HG03439 (cell line): Measurements from ENCODE around the gene SMIM21.

Experiments
- ATAC-seq: cut with Tn5 transposase; IDR thresholded peaks from one replicate; pipeline ENCODE4 v1.9.1; 2021; ENCODE audit warnings: mild to moderate bottlenecking, moderate library complexity; ENCODE audit not compliant: unreplicated experiment

Gene SMIM21

DNA sequence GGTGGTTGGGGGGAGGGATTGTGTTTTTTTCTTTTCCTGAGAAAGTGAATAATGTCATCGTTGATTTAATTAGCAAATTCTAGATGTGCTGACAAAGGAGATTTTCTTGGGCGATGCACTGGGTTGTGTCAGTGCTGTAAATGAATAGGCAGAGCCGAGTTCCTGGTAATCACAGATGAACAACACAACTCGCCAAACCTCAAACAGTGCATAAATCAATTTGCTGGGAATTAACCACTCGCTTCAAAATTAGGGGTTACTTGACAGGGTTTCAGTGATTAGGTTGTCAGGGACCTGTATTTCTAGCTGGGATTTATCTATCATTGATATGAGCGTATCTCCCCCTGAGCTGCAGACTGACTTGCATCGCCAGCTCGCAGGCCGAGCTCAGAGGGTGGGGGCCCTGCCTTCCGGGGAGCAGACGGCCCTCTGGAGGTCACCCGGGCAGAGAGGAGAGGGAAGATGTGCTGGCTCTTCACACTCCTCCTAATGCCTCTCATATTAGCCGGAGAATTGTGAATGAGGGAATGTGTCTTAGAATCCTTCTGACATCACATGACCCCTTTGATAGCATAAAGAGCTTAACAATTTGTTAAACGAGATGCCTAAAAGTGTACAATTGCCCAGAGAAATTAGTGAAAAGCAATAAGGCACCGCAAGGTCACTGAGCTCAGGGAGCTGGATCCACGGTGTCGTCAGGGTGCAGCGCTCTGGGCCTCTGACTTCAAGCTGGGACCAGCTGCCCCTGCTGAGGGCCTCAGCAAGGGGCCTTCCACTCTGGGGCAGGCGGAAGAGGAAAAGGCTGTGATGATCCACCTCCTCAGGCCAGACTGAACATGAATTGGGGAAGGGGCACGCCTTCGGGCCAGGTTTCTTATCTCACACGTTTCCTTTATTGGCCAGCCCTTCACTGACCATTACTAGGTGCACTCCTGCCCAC lies 48.9 kb downstream of the SMIM21 start:
- no peak for ATAC-seq

DNA sequence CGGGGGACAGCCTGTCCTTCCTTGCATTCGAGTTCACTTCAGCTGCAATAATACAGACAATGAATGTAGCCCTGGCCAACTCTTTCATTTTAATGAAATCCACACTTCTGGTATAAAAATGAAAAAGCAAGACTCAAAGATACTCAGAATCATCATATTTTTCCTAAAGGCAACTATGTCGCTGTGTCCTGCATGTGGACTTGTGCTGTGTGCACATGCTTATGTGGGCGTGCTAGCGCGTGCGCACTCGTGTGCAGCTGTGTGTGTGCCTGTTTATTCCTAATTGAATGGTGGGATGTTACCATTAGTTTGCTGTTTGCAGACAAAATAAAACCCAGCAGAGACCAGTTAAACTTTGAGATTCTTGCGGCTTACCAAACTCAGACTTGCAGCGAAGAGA lies 49.6 kb downstream of the SMIM21 start:
- no peak for ATAC-seq

DNA sequence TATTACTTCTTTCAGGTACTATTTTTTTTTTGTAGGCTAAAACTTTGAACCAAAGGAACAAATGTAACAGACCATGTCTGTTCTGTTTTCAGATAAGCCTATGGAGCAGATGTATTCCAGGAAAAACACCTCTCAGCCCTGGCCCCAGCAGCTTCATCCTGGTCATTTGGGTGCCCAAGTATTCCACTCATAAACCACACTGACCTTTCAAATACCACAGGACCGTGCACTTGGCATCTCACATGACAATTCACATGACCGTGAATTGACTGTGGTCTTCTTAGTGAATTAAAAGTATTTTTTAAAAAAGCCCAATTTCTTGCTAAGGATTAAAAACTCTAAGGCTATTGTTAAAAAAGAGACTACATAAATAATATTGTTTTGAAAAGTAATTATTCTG lies 50.2 kb downstream of the SMIM21 start:
- no peak for ATAC-seq

DNA sequence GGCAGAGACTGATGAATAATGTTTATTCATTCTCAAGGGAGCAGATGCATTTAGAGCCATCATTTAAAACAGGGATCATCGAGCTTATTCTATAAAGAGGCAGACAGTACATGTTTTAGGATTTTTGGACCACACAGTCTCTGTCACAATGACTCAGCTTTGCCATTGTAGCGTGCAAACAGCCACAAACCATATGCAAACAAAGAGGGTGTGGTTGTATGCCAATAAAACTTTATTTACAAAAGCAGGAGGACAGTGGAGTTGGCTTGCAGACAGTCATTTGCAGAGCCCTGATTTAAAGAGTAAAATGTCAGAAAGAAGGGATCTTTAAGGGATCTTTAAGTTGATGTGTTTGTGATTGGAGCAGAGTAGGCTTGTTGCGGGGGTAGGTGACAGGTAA lies 51.5 kb downstream of the SMIM21 start:
- no peak for ATAC-seq

DNA sequence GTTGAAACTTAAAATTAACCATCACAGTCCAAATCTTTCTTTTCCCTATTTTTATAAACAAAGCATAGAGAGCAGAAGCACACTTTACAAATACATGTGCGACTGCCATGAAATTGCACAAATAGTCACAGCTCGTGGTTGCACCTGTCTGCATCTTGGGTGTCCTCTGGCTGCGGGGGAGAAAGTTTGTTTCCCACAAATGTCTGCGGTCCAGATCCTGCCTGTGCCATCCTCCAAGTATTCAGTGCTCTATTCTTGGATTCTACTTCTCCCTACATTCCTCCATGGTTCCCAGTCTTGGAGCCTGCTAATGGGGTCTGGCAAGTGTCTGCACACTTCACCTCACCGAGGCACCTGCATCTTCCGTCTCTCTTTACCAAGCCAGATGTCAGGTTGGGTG lies 52.2 kb downstream of the SMIM21 start:
- ATAC-seq: no peak

DNA sequence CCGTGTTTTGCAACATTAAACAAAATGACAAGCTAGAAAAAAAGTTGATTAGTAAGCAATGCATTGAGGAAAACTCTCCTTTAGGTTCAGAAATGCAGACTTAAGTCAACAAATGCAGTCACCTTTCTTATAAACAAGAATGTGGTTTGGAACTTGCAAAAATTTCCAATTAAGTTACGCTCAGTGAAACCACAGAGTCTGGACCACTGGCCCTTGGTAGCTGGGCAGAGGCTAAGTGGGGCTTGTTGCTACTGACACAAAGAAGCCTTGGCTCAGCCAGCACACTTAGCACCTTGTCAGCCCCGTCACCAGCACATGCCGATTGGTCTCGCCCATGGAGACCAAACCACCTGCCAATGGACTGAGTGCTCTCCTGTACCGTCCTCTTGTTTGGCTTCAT lies 53.0 kb downstream of the SMIM21 start:
- no peak for ATAC-seq

DNA sequence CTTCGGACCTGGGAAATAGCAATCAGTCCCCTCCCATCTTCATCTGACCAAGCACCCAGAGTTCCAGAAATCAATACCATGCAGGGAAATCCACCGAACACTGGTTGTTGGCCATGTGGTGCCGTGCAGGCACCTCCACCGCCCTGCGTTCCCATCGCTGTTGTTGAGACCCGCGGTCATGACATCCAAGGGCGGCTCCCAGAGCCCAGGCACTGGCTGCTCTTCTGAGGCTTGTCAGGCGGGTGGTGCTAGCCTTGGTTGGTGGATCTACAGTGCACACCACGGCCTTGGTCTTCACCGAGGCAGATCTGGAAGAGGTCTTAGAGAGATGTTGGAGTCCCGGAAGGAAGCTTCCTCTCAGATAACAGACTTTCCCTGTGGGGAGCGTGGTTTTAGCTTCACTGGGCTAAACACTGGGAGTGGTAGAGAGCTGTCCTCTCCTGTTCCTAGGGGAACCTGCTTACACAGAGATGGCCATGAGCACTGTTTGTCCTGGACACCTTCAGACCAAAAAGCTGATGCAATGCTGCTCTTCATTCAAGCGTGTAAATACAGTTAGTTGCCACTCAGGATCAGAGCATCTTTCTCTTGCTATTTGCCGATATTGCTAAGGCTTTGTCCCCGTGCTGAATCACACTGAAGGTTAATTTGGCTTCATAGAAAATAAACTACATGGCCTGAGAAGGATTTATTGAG lies 58.3 kb downstream of the SMIM21 start:
- ATAC-seq: no peak

DNA sequence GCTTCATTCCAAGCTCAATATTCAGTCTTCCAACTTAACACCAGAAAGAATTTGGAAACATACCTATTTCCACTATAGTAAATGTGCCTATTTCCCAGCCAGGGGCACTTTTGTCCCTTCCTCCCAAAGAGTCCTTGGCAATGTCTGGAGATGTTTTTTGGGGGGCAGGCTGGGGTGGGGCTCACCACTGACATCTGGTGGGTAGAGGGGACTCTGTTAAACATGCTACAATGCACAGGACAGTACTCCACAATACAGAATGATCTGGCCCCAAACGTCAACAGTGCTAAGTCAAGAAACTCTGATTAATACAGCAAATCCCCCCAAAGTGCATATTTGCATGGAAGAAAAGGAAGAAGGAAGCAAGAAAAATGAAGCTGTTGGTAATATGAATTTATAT lies 61.7 kb downstream of the SMIM21 start:
- ATAC-seq: no peak

DNA sequence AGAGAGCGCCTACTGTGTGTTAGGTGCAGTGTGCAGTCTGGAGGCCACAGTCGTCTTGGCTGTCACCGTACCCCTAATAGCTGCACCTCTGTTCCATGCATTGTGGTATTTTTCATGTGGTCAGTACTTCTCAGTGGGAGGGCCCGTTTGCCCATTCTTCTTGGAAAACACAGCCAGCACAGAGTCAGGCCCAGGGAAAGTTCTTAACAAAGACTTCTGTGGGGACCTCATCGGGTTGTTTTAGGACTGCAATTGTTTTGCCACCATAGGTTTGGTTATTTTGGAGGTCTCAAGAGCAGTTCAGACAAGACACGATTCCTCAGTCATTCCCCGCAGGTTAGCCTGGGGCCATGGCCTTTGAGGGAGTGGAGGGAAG lies 62.3 kb downstream of the SMIM21 start:
- ATAC-seq: no peak

DNA sequence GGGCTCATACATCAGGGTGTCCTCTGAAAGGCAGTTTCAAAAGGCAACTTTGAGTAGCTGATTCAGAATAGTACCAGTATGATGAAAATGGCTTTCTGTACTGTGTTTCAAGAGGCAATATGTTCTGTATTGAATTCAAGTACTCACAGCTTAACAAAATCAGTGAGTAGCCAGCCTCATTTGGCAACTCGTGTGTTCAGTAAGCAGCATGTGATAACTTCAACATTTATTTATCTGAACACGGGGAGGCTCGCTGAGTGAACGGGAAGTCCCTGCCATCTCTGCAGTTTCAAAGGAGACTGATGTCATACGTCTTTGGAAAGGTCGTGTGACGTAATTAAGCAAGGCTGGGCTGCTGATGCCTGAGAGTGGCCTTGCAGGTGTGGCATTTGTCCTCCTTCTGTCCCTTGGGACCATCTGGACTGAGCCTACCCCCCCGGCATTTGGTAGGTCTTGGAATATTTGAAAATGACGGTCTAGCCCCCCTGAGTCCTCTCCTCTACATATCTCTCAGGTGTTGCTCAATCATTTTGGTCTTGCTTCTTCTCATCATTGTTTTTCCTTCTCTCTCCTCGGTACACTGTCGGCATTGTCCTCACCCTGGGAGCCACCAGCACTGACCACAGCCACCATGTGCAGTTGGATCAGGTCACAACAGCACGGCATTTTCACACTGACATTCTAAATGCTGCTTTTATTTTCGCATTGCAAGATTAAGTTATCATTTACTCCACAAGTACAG lies 62.8 kb downstream of the SMIM21 start:
- ATAC-seq: no peak

DNA sequence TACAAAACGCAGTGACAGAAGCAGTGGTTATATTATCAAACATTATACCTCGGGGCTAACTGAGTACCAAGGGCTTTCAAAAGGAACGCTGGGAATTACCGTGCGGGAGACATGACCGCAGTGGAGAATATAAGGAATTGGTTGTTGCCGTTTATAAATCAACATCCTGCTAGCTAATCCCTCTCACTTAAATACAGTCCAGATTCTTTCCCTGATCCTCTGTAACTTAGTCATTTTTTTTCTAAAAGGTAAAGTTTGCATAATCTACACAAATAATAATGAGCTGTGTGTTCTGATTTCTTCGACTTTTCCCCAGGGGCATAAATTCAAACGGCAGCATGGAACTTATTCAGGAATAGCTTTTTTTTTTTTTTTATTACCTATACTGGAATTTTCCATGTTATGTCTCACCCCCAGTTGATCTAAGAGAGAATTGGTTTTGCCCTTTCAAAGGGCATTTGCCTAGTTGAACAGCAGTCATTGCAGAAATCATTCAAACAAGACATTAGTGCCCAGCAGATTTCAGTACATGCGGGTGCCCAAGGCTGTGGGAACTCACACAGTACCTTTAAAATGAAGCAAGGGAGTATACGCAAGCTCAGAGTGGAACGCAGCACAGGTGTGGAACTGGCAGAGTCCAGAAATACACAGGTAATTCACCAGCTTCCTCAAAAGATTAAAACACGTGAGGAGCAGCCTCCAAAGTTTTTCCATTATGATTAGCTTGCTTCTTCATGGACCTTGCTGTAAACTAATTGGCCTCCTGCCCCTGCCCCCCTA lies 63.9 kb downstream of the SMIM21 start:
- ATAC-seq: no peak

DNA sequence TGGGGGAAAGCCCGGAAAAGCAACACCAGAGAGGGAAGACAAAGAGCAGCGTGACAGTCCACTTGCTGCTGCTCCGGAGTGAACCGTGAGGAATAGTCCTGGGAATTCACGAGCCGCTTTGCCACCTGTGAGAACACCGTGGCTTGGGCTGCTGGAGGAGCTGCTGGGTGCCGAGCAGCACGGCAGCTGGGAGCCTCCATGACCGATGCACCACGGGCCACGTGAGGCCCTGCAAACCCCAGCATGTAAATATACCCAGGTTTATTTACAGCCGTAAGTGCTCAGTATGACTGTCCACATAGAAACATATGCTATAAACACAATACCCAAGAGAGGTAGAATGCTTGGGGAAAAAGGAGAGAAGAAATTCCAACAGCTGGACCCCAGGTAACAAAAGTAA lies 65.1 kb downstream of the SMIM21 start:
- no peak for ATAC-seq

DNA sequence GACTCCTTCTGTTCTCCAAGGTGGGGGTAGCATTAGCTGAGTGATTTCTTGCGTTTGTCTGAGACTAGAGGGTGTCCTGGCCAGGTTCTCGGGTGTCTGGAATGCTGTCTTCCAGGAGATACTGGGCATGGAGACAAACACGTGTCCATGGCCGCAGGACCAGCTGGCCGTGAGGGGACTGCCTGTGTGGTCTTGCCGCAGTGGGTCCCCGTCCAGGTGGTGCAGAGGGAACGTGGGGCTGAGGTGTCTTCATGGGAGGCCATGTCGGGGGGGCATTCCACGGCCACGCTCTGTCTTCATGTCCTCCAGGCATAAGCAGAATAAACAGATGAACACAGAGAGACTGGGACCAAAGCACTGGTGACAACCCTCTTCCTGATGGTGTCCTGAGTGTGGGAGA lies 66.6 kb downstream of the SMIM21 start:
- no peak for ATAC-seq

DNA sequence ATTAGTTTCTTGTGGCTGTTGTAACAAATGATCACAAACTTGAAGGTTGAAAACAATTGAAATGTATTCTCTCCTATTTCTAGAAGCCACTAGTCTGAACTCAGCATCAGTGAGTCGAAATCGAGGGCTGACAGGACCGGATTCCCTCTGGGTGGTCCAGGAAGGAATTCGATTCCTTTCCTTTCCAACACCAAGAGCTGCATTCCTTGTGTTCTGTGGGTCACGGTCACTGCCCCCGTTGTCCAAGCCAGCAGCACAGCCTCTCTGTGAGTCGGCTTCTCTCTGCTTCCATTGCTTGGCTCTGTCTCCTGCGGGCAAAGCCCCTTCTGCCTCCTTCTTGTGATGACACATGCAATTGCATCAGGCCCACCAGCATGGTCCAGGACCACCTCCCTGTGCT lies 67.3 kb downstream of the SMIM21 start:
- no peak for ATAC-seq
